A549 (cell line): ENCODE results near the gene FOXR1.

Source experiments
- CEBPB ChIP-seq, 2 experiments: fragments of >200 bp in 1 of 2; sonication (Bioruptor Twin) in 1 of 2; formaldehyde crosslinking in 1 of 2; IDR thresholded peaks; 2 replicates each; pipeline ENCODE4 v1.6.1; 2012 to 2016
- GATA3 ChIP-seq: IDR thresholded peaks from 2 replicates; pipeline ENCODE4 v1.6.1; 2012; ENCODE audit warnings: borderline replicate concordance
- HDAC2 ChIP-seq: fragments of 200-600 bp; sonication (generic); IDR thresholded peaks from 2 replicates; pipeline ENCODE4 v1.6.1; 2016
- JUN ChIP-seq, 2 experiments: fragments of >200 bp; sonication (Bioruptor Twin); formaldehyde crosslinking; IDR thresholded peaks; 2 replicates in 1 of 2; 3 replicates in 1 of 2; pipeline ENCODE4 v1.6.1; 2016 to 2017
- POLR2A ChIP-seq: IDR thresholded peaks from 2 replicates; pipeline ENCODE4 v1.6.1; 2012; ENCODE audit warnings: mild to moderate bottlenecking, low read length
- RNF2 ChIP-seq: fragments of 200-600 bp; sonication (generic); IDR thresholded peaks from 2 replicates; pipeline ENCODE4 v1.6.1; 2016; ENCODE audit warnings: low read depth, mild to moderate bottlenecking, antibody characterized with exemption, moderate library complexity, borderline replicate concordance
- ZNF302 ChIP-seq: fragments of 250-450 bp; sonication (Bioruptor Pico); IDR thresholded peaks from 2 replicates; pipeline ENCODE4 v1.9.0; 2021; ENCODE audit warnings: inconsistent platforms, mild to moderate bottlenecking, moderate library complexity
- ZSCAN20 ChIP-seq: fragments of 250-450 bp; sonication (Bioruptor Pico); IDR thresholded peaks from 2 replicates; pipeline ENCODE4 v1.8.0; 2022; ENCODE audit warnings: mild to moderate bottlenecking, moderate library complexity
- TF ChIP-seq, protein P1 (sequence below): fragments of 450-650 bp; IDR thresholded peaks from 2 replicates; pipeline ENCODE4 v1.6.1; 2014; ENCODE audit warnings: antibody characterized with exemption
- TF ChIP-seq, protein P2 (sequence below): fragments of >200 bp; sonication (Bioruptor Twin); formaldehyde crosslinking; IDR thresholded peaks from 3 replicates; pipeline ENCODE4 v1.5.1; 2016
- TF ChIP-seq, protein P3 (sequence below): IDR thresholded peaks from 2 replicates; pipeline ENCODE4 v1.6.1; 2012
- TF ChIP-seq, protein P4 (sequence below): fragments of 200-600 bp; sonication (generic); IDR thresholded peaks from 2 replicates; pipeline ENCODE4 v1.6.1; 2016; ENCODE audit warnings: antibody characterized with exemption, mild to moderate bottlenecking, moderate library complexity

- TF ChIP-seq HDAC2 (no peak), POLR2A (no peak), GATA3 (no peak), JUN (IDR thresholded peaks at IDR 0.05) (no peak), ZNF302 (CRISPR knock-in tag) (no peak), RNF2 (no peak), ZSCAN20 (CRISPR knock-in tag) (no peak), CEBPB (IDR thresholded peaks at IDR 0.05) (no peak)
- TF ChIP-seq, protein P1, sequence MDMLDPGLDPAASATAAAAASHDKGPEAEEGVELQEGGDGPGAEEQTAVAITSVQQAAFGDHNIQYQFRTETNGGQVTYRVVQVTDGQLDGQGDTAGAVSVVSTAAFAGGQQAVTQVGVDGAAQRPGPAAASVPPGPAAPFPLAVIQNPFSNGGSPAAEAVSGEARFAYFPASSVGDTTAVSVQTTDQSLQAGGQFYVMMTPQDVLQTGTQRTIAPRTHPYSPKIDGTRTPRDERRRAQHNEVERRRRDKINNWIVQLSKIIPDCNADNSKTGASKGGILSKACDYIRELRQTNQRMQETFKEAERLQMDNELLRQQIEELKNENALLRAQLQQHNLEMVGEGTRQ = no peak
- TF ChIP-seq, protein P2, sequence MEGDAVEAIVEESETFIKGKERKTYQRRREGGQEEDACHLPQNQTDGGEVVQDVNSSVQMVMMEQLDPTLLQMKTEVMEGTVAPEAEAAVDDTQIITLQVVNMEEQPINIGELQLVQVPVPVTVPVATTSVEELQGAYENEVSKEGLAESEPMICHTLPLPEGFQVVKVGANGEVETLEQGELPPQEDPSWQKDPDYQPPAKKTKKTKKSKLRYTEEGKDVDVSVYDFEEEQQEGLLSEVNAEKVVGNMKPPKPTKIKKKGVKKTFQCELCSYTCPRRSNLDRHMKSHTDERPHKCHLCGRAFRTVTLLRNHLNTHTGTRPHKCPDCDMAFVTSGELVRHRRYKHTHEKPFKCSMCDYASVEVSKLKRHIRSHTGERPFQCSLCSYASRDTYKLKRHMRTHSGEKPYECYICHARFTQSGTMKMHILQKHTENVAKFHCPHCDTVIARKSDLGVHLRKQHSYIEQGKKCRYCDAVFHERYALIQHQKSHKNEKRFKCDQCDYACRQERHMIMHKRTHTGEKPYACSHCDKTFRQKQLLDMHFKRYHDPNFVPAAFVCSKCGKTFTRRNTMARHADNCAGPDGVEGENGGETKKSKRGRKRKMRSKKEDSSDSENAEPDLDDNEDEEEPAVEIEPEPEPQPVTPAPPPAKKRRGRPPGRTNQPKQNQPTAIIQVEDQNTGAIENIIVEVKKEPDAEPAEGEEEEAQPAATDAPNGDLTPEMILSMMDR = no peak
- TF ChIP-seq, protein P3, sequence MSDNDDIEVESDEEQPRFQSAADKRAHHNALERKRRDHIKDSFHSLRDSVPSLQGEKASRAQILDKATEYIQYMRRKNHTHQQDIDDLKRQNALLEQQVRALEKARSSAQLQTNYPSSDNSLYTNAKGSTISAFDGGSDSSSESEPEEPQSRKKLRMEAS = no peak
- TF ChIP-seq, protein P4, sequence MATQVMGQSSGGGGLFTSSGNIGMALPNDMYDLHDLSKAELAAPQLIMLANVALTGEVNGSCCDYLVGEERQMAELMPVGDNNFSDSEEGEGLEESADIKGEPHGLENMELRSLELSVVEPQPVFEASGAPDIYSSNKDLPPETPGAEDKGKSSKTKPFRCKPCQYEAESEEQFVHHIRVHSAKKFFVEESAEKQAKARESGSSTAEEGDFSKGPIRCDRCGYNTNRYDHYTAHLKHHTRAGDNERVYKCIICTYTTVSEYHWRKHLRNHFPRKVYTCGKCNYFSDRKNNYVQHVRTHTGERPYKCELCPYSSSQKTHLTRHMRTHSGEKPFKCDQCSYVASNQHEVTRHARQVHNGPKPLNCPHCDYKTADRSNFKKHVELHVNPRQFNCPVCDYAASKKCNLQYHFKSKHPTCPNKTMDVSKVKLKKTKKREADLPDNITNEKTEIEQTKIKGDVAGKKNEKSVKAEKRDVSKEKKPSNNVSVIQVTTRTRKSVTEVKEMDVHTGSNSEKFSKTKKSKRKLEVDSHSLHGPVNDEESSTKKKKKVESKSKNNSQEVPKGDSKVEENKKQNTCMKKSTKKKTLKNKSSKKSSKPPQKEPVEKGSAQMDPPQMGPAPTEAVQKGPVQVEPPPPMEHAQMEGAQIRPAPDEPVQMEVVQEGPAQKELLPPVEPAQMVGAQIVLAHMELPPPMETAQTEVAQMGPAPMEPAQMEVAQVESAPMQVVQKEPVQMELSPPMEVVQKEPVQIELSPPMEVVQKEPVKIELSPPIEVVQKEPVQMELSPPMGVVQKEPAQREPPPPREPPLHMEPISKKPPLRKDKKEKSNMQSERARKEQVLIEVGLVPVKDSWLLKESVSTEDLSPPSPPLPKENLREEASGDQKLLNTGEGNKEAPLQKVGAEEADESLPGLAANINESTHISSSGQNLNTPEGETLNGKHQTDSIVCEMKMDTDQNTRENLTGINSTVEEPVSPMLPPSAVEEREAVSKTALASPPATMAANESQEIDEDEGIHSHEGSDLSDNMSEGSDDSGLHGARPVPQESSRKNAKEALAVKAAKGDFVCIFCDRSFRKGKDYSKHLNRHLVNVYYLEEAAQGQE = no peak
Observed at GRCh38 chr11:119000906-119001305, 29.3 kb downstream of the FOXR1 start.
